ENCODE measurements around the gene NCKAP5.

DNA sequence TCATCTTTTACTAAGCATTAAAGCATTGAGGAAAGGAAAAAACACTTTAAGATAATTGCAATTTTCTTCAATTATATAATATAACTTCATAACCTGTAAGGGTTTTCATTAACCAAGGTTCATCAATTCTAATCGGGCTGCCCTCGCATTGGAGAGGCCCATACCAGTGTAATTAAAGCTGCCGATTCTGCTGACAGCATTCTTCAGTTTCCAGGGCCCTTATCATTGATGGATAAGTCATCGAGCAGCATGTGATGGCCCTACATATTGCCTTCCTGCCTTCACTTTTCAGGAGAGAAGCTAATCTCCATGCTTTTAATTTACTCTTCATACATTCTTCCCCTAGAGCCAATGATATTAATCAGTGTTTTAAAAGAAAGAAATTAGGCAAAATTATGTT, 92.0 kb downstream of the NCKAP5 start:
- TF ChIP-seq POLR2A (IDR thresholded peaks at IDR 0.05; ENCODE audit: low read depth, low read length) = no peak
- no peak for TF ChIP-seq POLR2AphosphoS5 (IDR thresholded peaks at IDR 0.05; ENCODE audit: low read depth, low read length)
- no peak for TF ChIP-seq TAF1 (IDR thresholded peaks at IDR 0.05; ENCODE audit: borderline replicate concordance, low read depth, low read length)

Data from GM12892 (cell line).